GM12874 (cell line): Measurements from ENCODE around the gene PSMC5.

Experiments
- TF ChIP-seq, protein P1 (sequence below): IDR thresholded peaks from 2 replicates; pipeline ENCODE4 v1.5.1; 2011; ENCODE audit warnings: low read depth, mild to moderate bottlenecking, control low read depth, low read length, moderate library complexity; ENCODE audit not compliant: insufficient read depth

Gene PSMC5

DNA sequence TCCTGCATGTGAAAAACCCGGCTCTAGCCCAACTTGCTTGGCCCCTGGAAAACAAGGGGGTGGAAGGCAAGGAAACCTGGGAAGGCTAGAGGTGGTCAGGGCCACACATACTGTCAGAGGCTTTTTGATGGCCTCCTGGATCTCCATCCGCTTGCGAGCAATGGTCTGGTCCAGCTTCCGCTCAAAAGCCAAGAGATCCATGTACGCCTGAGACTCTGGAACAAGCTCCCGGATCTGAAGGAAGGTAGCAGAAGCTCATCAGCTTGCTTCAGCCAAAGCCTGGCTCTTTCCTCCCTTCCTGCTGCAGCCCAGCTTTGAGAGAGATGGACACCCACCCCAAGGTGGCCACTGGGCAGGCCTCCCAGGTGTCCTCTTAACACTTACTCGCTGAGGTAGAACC, 9.6 kb downstream of the PSMC5 start:
- TF ChIP-seq, protein P1, sequence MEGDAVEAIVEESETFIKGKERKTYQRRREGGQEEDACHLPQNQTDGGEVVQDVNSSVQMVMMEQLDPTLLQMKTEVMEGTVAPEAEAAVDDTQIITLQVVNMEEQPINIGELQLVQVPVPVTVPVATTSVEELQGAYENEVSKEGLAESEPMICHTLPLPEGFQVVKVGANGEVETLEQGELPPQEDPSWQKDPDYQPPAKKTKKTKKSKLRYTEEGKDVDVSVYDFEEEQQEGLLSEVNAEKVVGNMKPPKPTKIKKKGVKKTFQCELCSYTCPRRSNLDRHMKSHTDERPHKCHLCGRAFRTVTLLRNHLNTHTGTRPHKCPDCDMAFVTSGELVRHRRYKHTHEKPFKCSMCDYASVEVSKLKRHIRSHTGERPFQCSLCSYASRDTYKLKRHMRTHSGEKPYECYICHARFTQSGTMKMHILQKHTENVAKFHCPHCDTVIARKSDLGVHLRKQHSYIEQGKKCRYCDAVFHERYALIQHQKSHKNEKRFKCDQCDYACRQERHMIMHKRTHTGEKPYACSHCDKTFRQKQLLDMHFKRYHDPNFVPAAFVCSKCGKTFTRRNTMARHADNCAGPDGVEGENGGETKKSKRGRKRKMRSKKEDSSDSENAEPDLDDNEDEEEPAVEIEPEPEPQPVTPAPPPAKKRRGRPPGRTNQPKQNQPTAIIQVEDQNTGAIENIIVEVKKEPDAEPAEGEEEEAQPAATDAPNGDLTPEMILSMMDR: no peak

DNA sequence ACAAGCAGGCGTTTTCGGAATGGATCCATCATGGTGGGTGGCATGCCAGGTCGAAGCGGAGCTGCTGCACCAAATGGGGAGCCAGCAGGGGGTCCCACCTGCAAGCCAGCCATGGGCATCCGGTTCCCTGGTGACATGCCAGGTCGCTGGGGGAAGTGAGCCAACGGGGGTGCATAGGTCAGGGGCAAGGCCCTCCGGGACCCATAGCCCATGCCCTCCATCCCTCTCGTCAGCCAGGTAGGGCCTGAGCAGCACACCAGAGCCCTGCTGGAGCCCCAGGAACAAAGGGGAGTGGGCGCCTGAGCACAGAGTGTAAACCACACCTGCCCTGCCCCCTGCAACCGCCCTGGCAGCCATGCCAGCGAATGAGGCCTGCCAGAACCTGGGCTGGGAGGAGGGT, 10.2 kb downstream of the PSMC5 start:
- TF ChIP-seq, protein P1: no peak

DNA sequence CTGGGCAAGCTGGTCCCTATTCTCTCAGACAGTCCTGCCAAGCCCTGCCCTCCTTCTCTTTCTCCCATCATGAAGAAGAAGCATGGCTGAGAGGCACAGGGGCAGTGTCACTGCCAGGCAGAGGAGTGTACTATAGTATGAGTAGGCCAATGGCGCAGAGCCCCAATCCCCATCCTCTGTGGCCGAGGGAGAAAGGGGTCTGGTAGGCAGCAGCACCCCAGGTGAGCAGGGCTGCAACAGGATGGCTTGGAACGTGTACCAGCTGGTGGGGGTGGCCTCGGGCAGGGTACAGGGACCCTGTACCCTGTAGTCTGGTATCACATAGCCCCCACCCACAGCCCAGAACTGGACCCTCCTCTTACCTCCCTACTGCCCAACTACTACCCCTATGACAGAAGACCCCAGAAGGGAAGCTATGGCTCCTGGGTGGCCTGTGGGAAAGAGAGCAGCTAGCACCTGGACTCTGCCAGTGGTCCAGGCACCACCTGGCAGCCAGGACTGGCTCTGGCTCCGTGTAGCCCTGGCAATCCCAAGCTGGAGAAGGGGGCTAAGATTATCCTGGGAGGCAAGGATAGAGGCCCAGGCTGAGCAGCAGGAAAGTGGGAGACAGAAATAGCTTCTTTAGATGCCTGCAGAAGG, 10.8 kb downstream of the PSMC5 start:
- TF ChIP-seq, protein P1: no peak

DNA sequence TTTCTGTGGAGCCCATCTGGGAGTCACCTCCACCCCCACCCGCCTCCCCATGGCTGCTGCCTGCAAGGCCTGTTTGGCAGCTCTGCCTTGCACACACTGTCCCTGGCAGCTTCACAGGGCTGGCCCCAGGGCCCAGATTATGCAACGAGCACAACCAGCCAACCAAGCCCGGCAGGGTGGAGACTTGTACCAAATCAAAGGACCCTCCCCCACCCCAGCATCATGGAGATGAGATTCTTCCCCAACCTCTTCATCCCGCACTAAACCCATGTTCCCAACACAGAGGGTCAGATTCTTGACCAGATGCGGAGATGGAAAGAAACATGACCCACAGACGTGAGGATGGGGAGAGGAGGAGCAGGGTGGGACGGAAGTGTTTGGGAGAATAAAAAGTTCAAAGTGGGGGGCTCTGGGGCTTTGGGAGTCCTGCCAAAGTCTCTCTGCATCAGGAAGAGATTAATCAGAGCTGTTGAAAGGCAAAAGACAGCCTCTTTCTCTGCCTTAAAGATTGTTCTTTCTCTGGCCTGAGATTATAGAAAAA, 11.5 kb downstream of the PSMC5 start:
- TF ChIP-seq, protein P1: no peak

DNA sequence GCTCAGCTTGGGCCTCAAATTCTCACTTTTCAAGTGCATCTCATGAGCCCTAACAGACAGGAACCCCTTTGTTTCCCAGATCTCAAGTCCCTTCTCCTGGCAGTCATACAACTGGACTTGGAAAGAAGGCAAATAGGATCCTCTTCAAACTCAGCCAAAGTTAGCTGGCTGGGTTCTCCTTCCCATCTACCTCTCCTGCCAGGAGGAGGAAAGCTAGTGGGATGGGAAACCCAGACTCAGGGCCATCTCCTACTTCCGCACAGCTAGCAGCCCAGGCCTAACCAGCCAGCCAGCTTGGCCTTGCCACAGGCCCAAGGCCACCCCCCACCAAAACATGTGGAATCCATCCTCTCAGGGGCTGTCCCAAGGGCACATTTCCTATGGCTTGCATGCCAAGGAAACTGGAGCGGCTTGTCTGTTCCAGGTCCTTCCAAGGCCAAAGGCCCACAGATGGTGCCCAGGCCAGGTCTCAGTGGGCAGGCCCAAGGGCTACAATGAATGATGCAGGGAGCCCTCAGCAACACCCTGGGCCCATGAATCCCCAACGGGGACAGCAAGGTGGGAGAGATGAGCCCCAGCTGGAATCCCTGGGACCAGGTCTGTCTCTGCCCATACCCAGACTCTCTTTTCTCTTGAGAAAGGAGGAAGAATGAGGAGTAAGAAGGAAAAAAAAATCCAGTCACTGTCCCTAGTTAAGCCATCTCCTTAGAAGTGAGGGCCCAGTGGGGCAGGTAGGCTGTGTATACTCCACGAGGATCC, 13.5 kb downstream of the PSMC5 start:
- TF ChIP-seq, protein P1: no peak

DNA sequence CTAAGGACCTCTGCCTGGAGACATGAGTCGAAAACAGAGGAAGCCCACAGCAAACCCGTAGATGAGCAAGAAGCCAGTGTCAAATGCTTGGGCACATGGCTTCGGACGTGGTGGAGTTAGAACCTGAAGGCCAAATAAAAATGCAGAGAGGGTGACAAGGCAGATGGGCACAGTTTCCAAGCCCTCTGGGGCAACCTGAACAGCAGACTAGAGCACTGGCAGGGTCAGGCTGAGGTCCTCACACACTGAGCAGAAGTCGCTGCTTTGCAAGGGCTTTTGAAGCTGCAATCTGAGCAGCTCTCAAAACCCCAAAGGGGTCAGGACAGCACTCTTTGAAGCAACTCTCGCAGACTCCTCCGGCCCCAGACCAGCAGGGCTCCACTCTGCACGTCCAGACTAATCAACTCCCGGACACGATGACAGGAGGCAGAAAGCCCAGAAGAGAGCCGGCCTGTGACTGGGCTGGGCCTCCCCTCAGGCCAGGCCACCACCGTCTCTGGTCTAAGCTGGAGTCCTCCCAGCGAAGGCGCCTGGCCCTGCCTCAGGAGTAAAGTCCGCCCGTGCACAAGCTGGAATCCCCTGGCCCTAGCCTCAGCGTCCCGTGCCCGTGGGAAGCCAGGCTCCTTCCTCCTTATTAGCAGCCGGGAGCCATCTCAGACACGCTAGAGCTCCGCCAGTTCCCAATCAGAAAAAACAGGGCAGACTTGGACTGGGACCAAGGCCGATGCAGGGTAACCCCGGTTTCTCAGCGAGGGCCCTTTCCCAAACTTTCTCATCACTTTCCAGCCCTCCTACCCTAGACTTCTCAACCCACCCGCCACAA, 14.3 kb downstream of the PSMC5 start:
- TF ChIP-seq, protein P1: no peak

DNA sequence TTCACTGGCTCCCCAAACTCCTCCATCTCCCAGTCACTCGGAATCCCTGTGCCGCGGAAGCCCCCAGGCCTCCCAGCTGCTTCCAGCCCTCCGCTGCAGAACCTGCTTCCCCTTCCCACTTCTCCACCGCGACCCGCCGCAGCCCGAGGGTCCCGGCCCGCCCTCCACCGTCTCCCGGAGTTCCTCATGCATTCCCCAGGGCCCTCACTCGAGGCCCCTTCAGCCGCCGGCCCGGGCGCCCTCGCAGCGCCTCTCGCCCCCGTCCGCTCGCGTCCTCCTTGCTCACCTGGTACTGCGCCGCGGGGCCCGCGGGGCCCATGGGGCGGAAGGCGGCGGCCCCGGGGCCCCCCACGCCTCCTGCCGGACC, 14.9 kb downstream of the PSMC5 start:
- TF ChIP-seq, protein P1: no peak
